OCI-LY7 (cell line): ENCODE measurements around the gene NAALADL2. TPM values are rescaled to one million over a fixed set of nuclear protein-coding genes. Genes with fewer than 3 reads are reported as not detected.
"Not testable (repeated sequence)": the region's sequence is repeated elsewhere in the genome, so short reads cannot be mapped to it uniquely, and the experiment has no call there.

Source experiments
- BruUV-seq: library from RNA; stranded (reverse); fragments of 400-500 nt; replicated peaks from 2 replicates; lab custom pipeline; 2021; lab: Mats Ljungman, UMichigan
- CTCF ChIA-PET: fragments of 300-600 bp; sonication (Branson Sonifier 250); formaldehyde crosslinking; loops from one replicate; lab custom pipeline; 2022; ENCODE audit warnings: antibody characterized with exemption; ENCODE audit not compliant: unreplicated experiment; lab: Charles Lee
- POLR2A ChIA-PET: fragments of 300-600 bp; sonication (Branson Sonifier 250); formaldehyde crosslinking; loops from one replicate; lab custom pipeline; 2022; ENCODE audit warnings: antibody characterized with exemption; lab: Charles Lee
- DNase-seq: peaks from one replicate; pipeline ENCODE4 v3.0.0-alpha.2; 2015; ENCODE audit warnings: low spot score
- H2AFZ ChIP-seq: fragments of 200-600 bp; sonication (generic), shearing (Covaris generic); 2 replicates; pipeline ENCODE4 v1.6.1; 2014; ENCODE audit warnings: mild to moderate bottlenecking, antibody characterized with exemption, low read length, moderate library complexity
- H3K27ac ChIP-seq: fragments of 200-600 bp; sonication (generic); 2 replicates; pipeline ENCODE4 v1.5.1; 2014; ENCODE audit warnings: mixed run types, low read depth, mild to moderate bottlenecking, moderate library complexity, low read length, inconsistent platforms; ENCODE audit not compliant: poor library complexity, severe bottlenecking
- H3K36me3 ChIP-seq: fragments of 200-600 bp; sonication (generic); 2 replicates; pipeline ENCODE4 v1.6.1; 2014; ENCODE audit warnings: mild to moderate bottlenecking, antibody characterized with exemption, low read length, moderate library complexity, mixed read lengths; ENCODE audit not compliant: insufficient read depth
- H3K4me1 ChIP-seq: fragments of 200-600 bp; sonication (generic); 2 replicates; pipeline ENCODE4 v1.5.1; 2014; ENCODE audit warnings: mild to moderate bottlenecking, low read length; ENCODE audit not compliant: insufficient read depth, poor library complexity, severe bottlenecking
- H3K4me2 ChIP-seq: fragments of 200-600 bp; sonication (generic); 2 replicates; pipeline ENCODE4 v1.6.1; 2014; ENCODE audit warnings: mild to moderate bottlenecking, low read length
- H3K4me3 ChIP-seq: fragments of 200-600 bp; sonication (generic); 2 replicates; pipeline ENCODE4 v1.5.1; 2014; ENCODE audit warnings: mild to moderate bottlenecking, low read depth, low read length; ENCODE audit not compliant: poor library complexity, severe bottlenecking
- H3K79me2 ChIP-seq: fragments of 200-600 bp; sonication (generic); 2 replicates; pipeline ENCODE4 v1.6.1; 2016; ENCODE audit warnings: low read depth, mild to moderate bottlenecking, low read length, moderate library complexity, mixed read lengths; ENCODE audit not compliant: insufficient read depth
- H3K9me2 ChIP-seq: fragments of 200-600 bp; sonication (generic); 2 replicates; pipeline ENCODE4 v1.6.1; 2016; ENCODE audit warnings: mild to moderate bottlenecking, low read length, mixed read lengths; ENCODE audit not compliant: insufficient read depth
- H3K9me3 ChIP-seq: fragments of 200-600 bp; sonication (generic); 2 replicates; pipeline ENCODE4 v1.6.1; 2014; ENCODE audit warnings: mild to moderate bottlenecking, mixed run types, low read length, mixed read lengths
- H4K20me1 ChIP-seq: fragments of 200-600 bp; sonication (generic); 2 replicates; pipeline ENCODE4 v1.6.1; 2014; ENCODE audit warnings: mild to moderate bottlenecking, antibody characterized with exemption, low read length, moderate library complexity, mixed read lengths; ENCODE audit not compliant: insufficient read depth
- CTCF ChIP-seq: fragments of 200-600 bp; sonication (generic); conservative IDR thresholded peaks from 2 replicates; pipeline ENCODE4 v1.5.1; 2014; ENCODE audit warnings: mild to moderate bottlenecking, antibody characterized with exemption, low read length, moderate library complexity, mixed read lengths
- EZH2phosphoT487 ChIP-seq: fragments of 200-600 bp; sonication (generic); IDR thresholded peaks from 2 replicates; pipeline ENCODE4 v1.6.1; 2018; ENCODE audit warnings: low read depth, borderline replicate concordance, mild to moderate bottlenecking, mixed run types, antibody characterized with exemption, low read length, moderate library complexity, mixed read lengths
- intact Hi-C: fragments of 100-400 bp; cut with micrococcal nuclease; formaldehyde crosslinking; loops from one replicate; pipeline ENCODE4 v1.10.0; 2022; ENCODE audit not compliant: unreplicated experiment
- total RNA-seq, 2 experiments: library from RNA; depleted of rRNA in 1 of 2; stranded (reverse); fragments of >200 nt in 1 of 2; shearing (Covaris generic) in 1 of 2; gene quantifications; 2 replicates each; pipeline ENCODE4 v1.2.3, GENCODE V29; 2014 to 2022

Gene NAALADL2
- total RNA-seq, 2 experiments from 2014 or later = 0.25 to 0.70 TPM

- TF ChIP-seq EZH2phosphoT487 = no peak
- no peak for TF ChIP-seq CTCF
- no TSS peak for BruUV-seq
- Histone ChIP-seq H3K27ac (no peak overlapping the region), H3K36me3 (no peaks in the 10 kb centered on the region), H3K4me2 (no peak overlapping the region), H2AFZ (no peak overlapping the region), H3K4me1 (no peaks in the 10 kb centered on the region), H3K4me3 (no peak overlapping the region), H3K9me2 (no peaks in the 10 kb centered on the region), H3K9me3 (no peaks in the 10 kb centered on the region), H3K79me2 (no peaks in the 10 kb centered on the region), H4K20me1 (no peaks in the 10 kb centered on the region)
- ChIA-PET CTCF (interaction anchor here (0.7 kb wide), 1 partner anchor 539 kb away, joined by 3 read pairs; no protein-coding TSS in a partner anchor), POLR2A (interaction anchor here (0.6 kb wide), 1 partner anchor 552 kb away, joined by 3 read pairs; no protein-coding TSS in a partner anchor)
- intact Hi-C loops = no loop called here
- DNase-seq = no peak
Observed at GRCh38 chr3:175358935-175359334, 499.8 kb downstream of the NAALADL2 start.

GRCh38 chr3:175370426-175370825, 511.3 kb downstream of the NAALADL2 start:
- H3K36me3 ChIP-seq, H3K9me3 ChIP-seq, H3K9me2 ChIP-seq, intact Hi-C loops, CTCF ChIA-PET, H3K4me3 ChIP-seq, H3K4me2 ChIP-seq, H4K20me1 ChIP-seq, BruUV-seq, H3K27ac ChIP-seq, DNase-seq, H2AFZ ChIP-seq, POLR2A ChIA-PET, H3K79me2 ChIP-seq, H3K4me1 ChIP-seq: not testable (repeated sequence)

- H2AFZ ChIP-seq, H3K4me2 ChIP-seq, intact Hi-C loops, H3K36me3 ChIP-seq, H4K20me1 ChIP-seq, DNase-seq, BruUV-seq, CTCF ChIA-PET, H3K27ac ChIP-seq, H3K79me2 ChIP-seq, H3K4me3 ChIP-seq, H3K9me2 ChIP-seq, H3K9me3 ChIP-seq, H3K4me1 ChIP-seq, POLR2A ChIA-PET: not testable (repeated sequence)
Observed at GRCh38 chr3:175371187-175371586, 512.1 kb downstream of the NAALADL2 start.

GRCh38 chr3:175374705-175375104, 515.6 kb downstream of the NAALADL2 start:
- H4K20me1 ChIP-seq = no peaks in the 10 kb centered on the region
- ChIA-PET POLR2A (interaction anchor here (0.7 kb wide), 1 partner anchor 1073 kb away, joined by 3 read pairs; no protein-coding TSS in a partner anchor), CTCF (no interaction called here)
- TF ChIP-seq EZH2phosphoT487 (no peak), CTCF (no peak)
- H3K36me3 ChIP-seq = no peaks in the 10 kb centered on the region
- H2AFZ ChIP-seq = no peak overlapping the region
- H3K9me2 ChIP-seq = no peaks in the 10 kb centered on the region
- H3K4me2 ChIP-seq = no peak overlapping the region
- intact Hi-C loops = no loop called here
- no peak overlapping the region for H3K4me3 ChIP-seq
- DNase-seq = no peak
- H3K9me3 ChIP-seq = no peaks in the 10 kb centered on the region
- no peak overlapping the region for H3K27ac ChIP-seq
- H3K79me2 ChIP-seq = no peaks in the 10 kb centered on the region
- no peaks in the 10 kb centered on the region for H3K4me1 ChIP-seq
- BruUV-seq = no TSS peak
